ENCODE results near the gene CIITA. TPM values are rescaled to one million over a fixed set of nuclear protein-coding genes. Genes with fewer than 3 reads are reported as not detected.

CIITA gene
- total and polyA plus RNA-seq, 10 of the 15 experiments (the other 5 are each of a cell fraction or from before 2014, with no cell fraction given) = 11.5 to 145 (median 49.7) TPM

GRCh38 chr16:10852948-10853347, 24.1 kb upstream of the CIITA start:
- WGBS (ENCODE audit: insufficient coverage, insufficient replicate concordance, low lambda C conversion rate, missing lambda C conversion rate) = 80% methylated on average over 5 of the region's 5 CpGs
- H3K27me3 ChIP-seq (replicated peaks in 1 of 2; ENCODE audit: control insufficient read depth in 2 of 2, insufficient read depth in 2 of 2, low read length in 1 of 2) = no peaks in the 10 kb centered on the region
- H3K4me1 ChIP-seq (ENCODE audit: control insufficient read depth, insufficient read depth, low read length) = peaks cover 9% of the 10 kb centered on the region; the same call in 1 of the 2 replicates
- no peak overlapping the region for H3K4me3 ChIP-seq
- no peaks in the 10 kb centered on the region for H3K79me2 ChIP-seq (ENCODE audit: control insufficient read depth, insufficient read depth, low read length)
- no peaks in the 10 kb centered on the region for H4K20me1 ChIP-seq (ENCODE audit: control insufficient read depth, insufficient read depth)
- ChIA-PET RAD21 (ENCODE audit: unreplicated experiment) (interaction anchor here (1.2 to 1.6 kb wide), 2 partner anchors 32 to 59 kb away, joined by 3 to 6 read pairs; no protein-coding TSS in a partner anchor), CTCF (interaction anchor here (1.0 to 2.7 kb wide), 3 partner anchors 10 to 12 kb away, joined by 3 to 11 read pairs (median 8); no protein-coding TSS in a partner anchor), SMC1A (ENCODE audit: uncharacterized antibody, unreplicated experiment) (interaction anchor here (1.3 to 2.8 kb wide), 7 partner anchors 10 to 38 kb away, joined by 3 to 12 read pairs (median 6); no protein-coding TSS in a partner anchor), POLR2A (interaction anchor here (1.0 to 1.7 kb wide), 3 partner anchors 15 to 18 kb away, joined by 3 to 6 read pairs (median 3); no protein-coding TSS in a partner anchor)
- in situ Hi-C loops (cut with MboI) = no loop called here
- no peaks in the 10 kb centered on the region for H3K9me3 ChIP-seq (replicated peaks; ENCODE audit: control insufficient read depth, insufficient read depth, low read length)
- H2AFZ ChIP-seq (ENCODE audit: control insufficient read depth, low read depth, low read length) = no peak overlapping the region
- no TSS peak for BruUV-seq (replicated peaks)
- ATAC-seq (no peak; the same call in 2 of the 3 replicates), FAIRE-seq (no peak), DNase-seq (ENCODE audit: low read depth, low spot score) (no peak)
- no peak for TF ChIP-seq ZZZ3 (IDR thresholded peaks at IDR 0.05; ENCODE audit: control insufficient read depth, insufficient read length, low read depth)
- TF ChIP-seq YY1 (IDR thresholded peaks at IDR 0.05; ENCODE audit: low read depth, low read length) = 0 out of 2 replicates have a peak, but pooled peaks have one; percentile 24
- H3K36me3 ChIP-seq (ENCODE audit: control insufficient read depth in 2 of 2, insufficient read depth in 2 of 2, low read length in 1 of 2) = no peaks in the 10 kb centered on the region
- H3K9ac ChIP-seq (ENCODE audit: control insufficient read depth, insufficient read depth, low read length) = no peak overlapping the region
- no peak overlapping the region for H3K27ac ChIP-seq (ENCODE audit: control insufficient read depth, insufficient read depth)
- intact Hi-C loops (cut with micrococcal nuclease; ENCODE audit: unreplicated experiment) = no loop called here
- H3K4me2 ChIP-seq (ENCODE audit: control insufficient read depth, insufficient read depth) = no peak overlapping the region

GRCh38 chr16:10856042-10856441, 21.0 kb upstream of the CIITA start:
- DNase-seq (ENCODE audit: low read depth, low spot score) (no peak), ATAC-seq (no peak), FAIRE-seq (no peak)
- H3K36me3 ChIP-seq (ENCODE audit: control insufficient read depth in 2 of 2, insufficient read depth in 2 of 2, low read length in 1 of 2) = no peaks in the 10 kb centered on the region
- no peak overlapping the region for H3K4me3 ChIP-seq
- ChIA-PET SMC1A (ENCODE audit: uncharacterized antibody, unreplicated experiment) (interaction anchor here (0.8 to 4.3 kb wide), 8 partner anchors 12 to 115 kb away, joined by 3 to 12 read pairs (median 4); no protein-coding TSS in a partner anchor), RAD21 (ENCODE audit: unreplicated experiment) (interaction anchor here (1.0 to 1.7 kb wide), 3 partner anchors 9 to 23 kb away, joined by 3 to 6 read pairs (median 6); no protein-coding TSS in a partner anchor), CTCF (interaction anchor here (0.6 to 1.4 kb wide), 3 partner anchors 13 to 63 kb away, joined by 3 read pairs; no protein-coding TSS in a partner anchor), POLR2A (interaction anchor here (0.6 to 1.3 kb wide), 3 partner anchors 10 to 263 kb away, joined by 3 to 6 read pairs (median 4); no protein-coding TSS in a partner anchor)
- no peak overlapping the region for H3K9ac ChIP-seq (ENCODE audit: control insufficient read depth, insufficient read depth, low read length)
- intact Hi-C loops (cut with micrococcal nuclease; ENCODE audit: unreplicated experiment) (no loop called here), in situ Hi-C loops (cut with MboI) (no loop called here)
- no peaks in the 10 kb centered on the region for H3K79me2 ChIP-seq (ENCODE audit: control insufficient read depth, insufficient read depth, low read length)
- H3K27me3 ChIP-seq (replicated peaks in 1 of 2; ENCODE audit: control insufficient read depth in 2 of 2, insufficient read depth in 2 of 2, low read length in 1 of 2) = no peaks in the 10 kb centered on the region
- H4K20me1 ChIP-seq (ENCODE audit: control insufficient read depth, insufficient read depth) = no peaks in the 10 kb centered on the region
- H2AFZ ChIP-seq (ENCODE audit: control insufficient read depth, low read depth, low read length) = no peak overlapping the region
- WGBS (ENCODE audit: insufficient coverage, insufficient replicate concordance, low lambda C conversion rate, missing lambda C conversion rate) = 56% methylated on average over 2 of the region's 2 CpGs
- BruUV-seq (replicated peaks) = no TSS peak
- H3K27ac ChIP-seq (ENCODE audit: control insufficient read depth, insufficient read depth) = no peak overlapping the region
- H3K4me1 ChIP-seq (ENCODE audit: control insufficient read depth, insufficient read depth, low read length) = peaks cover 9% of the 10 kb centered on the region; the same call in 1 of the 2 replicates
- no peak overlapping the region for H3K4me2 ChIP-seq (ENCODE audit: control insufficient read depth, insufficient read depth)
- no peaks in the 10 kb centered on the region for H3K9me3 ChIP-seq (replicated peaks; ENCODE audit: control insufficient read depth, insufficient read depth, low read length)
- TF ChIP-seq JUNB (IDR thresholded peaks at IDR 0.05) (no peak), STAT1 (conservative IDR thresholded peaks at IDR 0.05) (no peak), RB1 (IDR thresholded peaks at IDR 0.05; ENCODE audit: borderline replicate concordance) (no peak), EZH2 (IDR thresholded peaks at IDR 0.05; ENCODE audit: borderline replicate concordance, control insufficient read depth, low read depth, low read length) (no peak), SMAD5 (IDR thresholded peaks at IDR 0.05; ENCODE audit: low read depth) (no peak), RCOR1 (conservative IDR thresholded peaks at IDR 0.05; ENCODE audit: low read depth, low read length) (no peak), SREBF2 (IDR thresholded peaks at IDR 0.05; ENCODE audit: low read length) (no peak), GABPA (IDR thresholded peaks at IDR 0.05; ENCODE audit: low read depth) (no peak), PAX8 (IDR thresholded peaks at IDR 0.05) (no peak), MYB (IDR thresholded peaks at IDR 0.05; ENCODE audit: borderline replicate concordance, low read depth, low read length) (no peak), HSF1 (IDR thresholded peaks at IDR 0.05; ENCODE audit: low read depth, low read length) (no peak), ETV6 (conservative IDR thresholded peaks at IDR 0.05 in 1 of 2, IDR thresholded peaks at IDR 0.05 in 1 of 2; ENCODE audit: borderline replicate concordance in 1 of 2, low read depth in 1 of 2) (no peak), CBX3 (IDR thresholded peaks at IDR 0.05; ENCODE audit: borderline replicate concordance, low read depth) (no peak), RUNX3 (IDR thresholded peaks at IDR 0.05; ENCODE audit: low read length) (no peak)
